Right lobe of liver (tissue), 6 donors: ENCODE measurements around the gene LAMC1. TPM values are rescaled to one million over a fixed set of nuclear protein-coding genes. Genes with fewer than 3 reads are reported as not detected.

ENCODE experiments used
- ATAC-seq, 4 donors: fragments of 200-7000 bp; cut with Tn5 transposase; one replicate each; pipeline ENCODE4 v1.9.1; 2020; ENCODE audit warnings: mild to moderate bottlenecking in 4 of 4, moderate library complexity in 4 of 4
- DNase-seq, 3 donors: peaks; one replicate each; pipeline ENCODE4 v3.0.0-alpha.2; 2020
- H3K27ac ChIP-seq, 3 donors: fragments of 200-600 bp; one replicate each; pipeline ENCODE4 v1.8.0; 2022
- H3K27me3 ChIP-seq, 2 donors: fragments of 200-600 bp; one replicate each; pipeline ENCODE4 v1.8.0; 2022
- H3K36me3 ChIP-seq, 4 donors: fragments of 200-600 bp; sonication (generic) in 1 of 4; one replicate each; pipeline versions ENCODE4 v1.5.1 to v1.8.0; 2017 to 2022; ENCODE audit warnings: control low read depth in 1 of 4
- H3K4me1 ChIP-seq, 4 donors: fragments of 200-600 bp; sonication (generic) in 1 of 4; one replicate each; pipeline versions ENCODE4 v1.5.1 to v1.8.0; 2017 to 2022; ENCODE audit warnings: control low read depth in 1 of 4
- H3K4me3 ChIP-seq, 3 donors: fragments of 200-600 bp; one replicate each; pipeline ENCODE4 v1.8.0; 2022
- H3K9me3 ChIP-seq, 4 donors: fragments of 200-600 bp; sonication (generic) in 1 of 4; one replicate each; pipeline versions ENCODE4 v1.5.1 to v1.8.0; 2017 to 2022; ENCODE audit warnings: control low read depth in 1 of 4
- CTCF ChIP-seq, 4 donors: fragments of 200-600 bp in 3 of 4; fragments of 450-650 bp in 1 of 4; IDR thresholded peaks; one replicate each; pipeline versions ENCODE4 v1.5.1 to v1.8.0; 2016 to 2022; ENCODE audit warnings: antibody characterized with exemption in 4 of 4, mild to moderate bottlenecking in 2 of 4
- POLR2A ChIP-seq: fragments of 450-650 bp; IDR thresholded peaks from one replicate; pipeline ENCODE4 v1.6.1; 2017; ENCODE audit warnings: antibody characterized with exemption, mild to moderate bottlenecking
- WGBS: methylation state at CpG from one replicate; pipeline ENCODE4 v1.1.6; 2018; ENCODE audit warnings: low coverage, low lambda C conversion rate; ENCODE audit not compliant: insufficient coverage; ENCODE audit errors: missing lambda C conversion rate; 5-methylcytosine and 5-hydroxymethylcytosine counted together
- intact Hi-C, 2 donors: fragments of 100-400 bp; cut with DNase I; formaldehyde crosslinking; loops; one replicate each; pipeline versions ENCODE4 v1.11.2 to v1.14.1; 2022
- total RNA-seq, 6 experiments: library from RNA; depleted of rRNA in 2 of 6; stranded (reverse); fragments of >200 nt in 2 of 6; fragmentation: NEBNext Ultra II Directional in 3 of 6; extraction: Animal tissue kit (Norgen Biotek cat#: 25700) in 3 of 6; gene quantifications; one replicate each; pipeline versions ENCODE4 v1.1.0 to v1.2.4, GENCODE V29; 2016 to 2023
- donor health status: DM: no; HTN: yes; CAD: no.
- donor health status: DM: no; HTN: no; CAD: no.
- donor health status: DM: no; HTN: no; CAD: no.
- donor health status: DM: no; HTN: yes; CAD: no.
- donor health status: DM: no; HTN: yes; CAD: no.

The LAMC1 gene
- total RNA-seq, 6 experiments from 2014 or later, result 18.5 to 53.2 (median 28.0) TPM

GRCh38 chr1:183002797-183003196, 20.4 kb upstream of the LAMC1 start:
- H3K36me3 ChIP-seq, result no peaks in the 10 kb centered on the region
- no peaks in the 10 kb centered on the region for H3K27me3 ChIP-seq
- 29% methylated on average over 3 of the region's 3 CpGs for WGBS
- peak overlapping the region in 1 of 3 donors; percentile 15 for H3K27ac ChIP-seq
- H3K9me3 ChIP-seq, result no peaks in the 10 kb centered on the region
- no peak overlapping the region for H3K4me3 ChIP-seq
- peak; percentile 82 to 98 (median 96) for ATAC-seq
- DNase-seq, result no peak
- intact Hi-C loops, result no loop called here
- TF ChIP-seq POLR2A, result no peak
- TF ChIP-seq CTCF (IDR thresholded peaks at IDR 0.05), result no peak
- peaks cover 0 to 10% (median 2%) of the 10 kb centered on the region in 4 donors for H3K4me1 ChIP-seq

GRCh38 chr1:183003203-183003602, 20.0 kb upstream of the LAMC1 start:
- WGBS, result 14% methylated on average over 4 of the region's 4 CpGs
- H3K27ac ChIP-seq, result peak overlapping the region in 1 of 3 donors; percentile 15

GRCh38 chr1:183004141-183004540, 19.1 kb upstream of the LAMC1 start:
- intact Hi-C loops, result no loop called here
- WGBS, result 95% methylated on average over 2 of the region's 2 CpGs
- Histone ChIP-seq H3K4me1 (peaks cover 0 to 10% (median 2%) of the 10 kb centered on the region in 4 donors), H3K27ac (no peak overlapping the region), H3K27me3 (no peaks in the 10 kb centered on the region), H3K36me3 (no peaks in the 10 kb centered on the region), H3K4me3 (no peak overlapping the region), H3K9me3 (no peaks in the 10 kb centered on the region)
- DNase-seq, result no peak
- no peak for ATAC-seq
- TF ChIP-seq POLR2A (no peak), CTCF (IDR thresholded peaks at IDR 0.05) (no peak)

More at GRCh38 chr1:183003203-183003602, 20.0 kb upstream of the LAMC1 start:
- DNase-seq (no peak), ATAC-seq (peak; percentile 55 to 84 (median 69))
- Histone ChIP-seq H3K4me3 (no peak overlapping the region), H3K36me3 (no peaks in the 10 kb centered on the region), H3K4me1 (peaks cover 0 to 10% (median 2%) of the 10 kb centered on the region in 4 donors), H3K27me3 (no peaks in the 10 kb centered on the region), H3K9me3 (no peaks in the 10 kb centered on the region)
- intact Hi-C loops, result no loop called here
- no peak for TF ChIP-seq CTCF (IDR thresholded peaks at IDR 0.05)
- TF ChIP-seq POLR2A, result no peak

GRCh38 chr1:183011859-183012258, 11.4 kb upstream of the LAMC1 start:
- no peak overlapping the region for H3K27ac ChIP-seq
- no peaks in the 10 kb centered on the region for H3K4me1 ChIP-seq
- intact Hi-C loops, result no loop called here
- 50% methylated on average over 4 of the region's 4 CpGs for WGBS
- TF ChIP-seq CTCF (IDR thresholded peaks at IDR 0.05) (no peak), POLR2A (no peak)
- no peaks in the 10 kb centered on the region for H3K9me3 ChIP-seq
- no peaks in the 10 kb centered on the region for H3K36me3 ChIP-seq
- no peak for DNase-seq
- H3K4me3 ChIP-seq, result no peak overlapping the region
- no peak for ATAC-seq
- no peaks in the 10 kb centered on the region for H3K27me3 ChIP-seq
